ENCODE data around the gene PHETA1. TPM values are rescaled to one million over a fixed set of nuclear protein-coding genes. Genes with fewer than 3 reads are reported as not detected.

Gene PHETA1
- total and polyA plus RNA-seq, 10 of the 15 experiments (the other 5 are each of a cell fraction or from before 2014, with no cell fraction given): 0.02 to 1.3 (median 0.51) TPM; not detected in 1

DNA sequence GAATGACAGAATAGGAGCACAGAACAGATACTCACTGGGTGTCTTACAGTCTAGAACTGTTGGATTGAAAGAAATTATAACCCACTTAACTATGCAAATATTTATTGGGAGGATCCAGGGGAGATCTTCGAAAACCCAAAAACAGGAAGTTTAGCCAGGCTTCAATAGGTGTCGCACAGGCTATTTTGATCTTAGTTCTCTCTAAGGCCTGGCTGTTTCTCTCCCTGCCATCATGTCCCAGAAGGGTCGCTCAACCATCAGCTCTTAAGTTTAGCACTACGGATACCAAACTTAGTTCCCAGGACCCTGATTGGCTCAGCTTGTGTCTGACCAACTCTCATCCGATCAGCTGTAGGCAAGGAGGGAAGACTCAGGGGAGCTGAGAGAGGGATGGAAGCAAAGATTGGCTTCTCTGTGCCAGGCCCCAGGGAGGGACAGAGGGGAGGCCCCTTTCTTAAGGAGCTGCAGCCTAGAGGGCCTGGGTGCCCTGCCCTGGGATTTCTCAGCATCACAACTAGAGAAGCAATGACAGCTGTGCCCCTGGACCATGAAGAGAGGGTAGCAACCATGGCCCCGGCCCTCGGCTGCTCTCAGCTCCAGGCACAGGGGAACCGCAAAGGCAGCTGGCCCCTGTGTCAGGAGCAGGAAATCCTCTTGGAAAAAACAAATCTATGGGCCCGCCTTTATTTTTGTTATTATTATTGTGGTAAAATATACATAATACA, 13.5 kb downstream of the PHETA1 start:
- RAD21 ChIA-PET (ENCODE audit: unreplicated experiment): no interaction called here
- Histone ChIP-seq H3K36me3 (ENCODE audit: control insufficient read depth in 2 of 2, insufficient read depth in 2 of 2, low read length in 1 of 2) (no peaks in the 10 kb centered on the region), H3K4me1 (ENCODE audit: control insufficient read depth, insufficient read depth, low read length) (peaks cover 7% of the 10 kb centered on the region), H3K9me3 (replicated peaks; ENCODE audit: control insufficient read depth, insufficient read depth, low read length) (no peaks in the 10 kb centered on the region), H3K4me2 (ENCODE audit: control insufficient read depth, insufficient read depth) (no peak overlapping the region), H3K9ac (ENCODE audit: control insufficient read depth, insufficient read depth, low read length) (no peak overlapping the region), H3K27ac (ENCODE audit: control insufficient read depth, insufficient read depth) (no peak overlapping the region), H3K4me3 (no peak overlapping the region), H4K20me1 (ENCODE audit: control insufficient read depth, insufficient read depth) (no peaks in the 10 kb centered on the region), H3K27me3 (replicated peaks in 1 of 2; ENCODE audit: control insufficient read depth in 2 of 2, insufficient read depth in 2 of 2, low read length in 1 of 2) (no peaks in the 10 kb centered on the region), H3K79me2 (ENCODE audit: control insufficient read depth, insufficient read depth, low read length) (no peaks in the 10 kb centered on the region), H2AFZ (ENCODE audit: control insufficient read depth, low read depth, low read length) (peak overlapping the region; percentile 47)
- ATAC-seq (peak; percentile 47; the same call in 2 of the 3 replicates), FAIRE-seq (peak; percentile 70), DNase-seq (ENCODE audit: low read depth, low spot score) (no peak)
- 15% methylated on average over 9 of the region's 9 CpGs for WGBS (ENCODE audit: insufficient coverage, insufficient replicate concordance, low lambda C conversion rate, missing lambda C conversion rate)
- POLR2A ChIA-PET: no interaction called here
- CTCF ChIA-PET: no interaction called here
- in situ Hi-C loops (cut with MboI): no loop called here
- no TSS peak for BruUV-seq (replicated peaks)
- intact Hi-C loops (cut with micrococcal nuclease; ENCODE audit: unreplicated experiment): no loop called here
- SMC1A ChIA-PET (ENCODE audit: uncharacterized antibody, unreplicated experiment): no interaction called here
- TF ChIP-seq, protein P1, sequence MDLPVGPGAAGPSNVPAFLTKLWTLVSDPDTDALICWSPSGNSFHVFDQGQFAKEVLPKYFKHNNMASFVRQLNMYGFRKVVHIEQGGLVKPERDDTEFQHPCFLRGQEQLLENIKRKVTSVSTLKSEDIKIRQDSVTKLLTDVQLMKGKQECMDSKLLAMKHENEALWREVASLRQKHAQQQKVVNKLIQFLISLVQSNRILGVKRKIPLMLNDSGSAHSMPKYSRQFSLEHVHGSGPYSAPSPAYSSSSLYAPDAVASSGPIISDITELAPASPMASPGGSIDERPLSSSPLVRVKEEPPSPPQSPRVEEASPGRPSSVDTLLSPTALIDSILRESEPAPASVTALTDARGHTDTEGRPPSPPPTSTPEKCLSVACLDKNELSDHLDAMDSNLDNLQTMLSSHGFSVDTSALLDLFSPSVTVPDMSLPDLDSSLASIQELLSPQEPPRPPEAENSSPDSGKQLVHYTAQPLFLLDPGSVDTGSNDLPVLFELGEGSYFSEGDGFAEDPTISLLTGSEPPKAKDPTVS (IDR thresholded peaks at IDR 0.05; ENCODE audit: low read depth, low read length): no peak
- TF ChIP-seq, protein P2, sequence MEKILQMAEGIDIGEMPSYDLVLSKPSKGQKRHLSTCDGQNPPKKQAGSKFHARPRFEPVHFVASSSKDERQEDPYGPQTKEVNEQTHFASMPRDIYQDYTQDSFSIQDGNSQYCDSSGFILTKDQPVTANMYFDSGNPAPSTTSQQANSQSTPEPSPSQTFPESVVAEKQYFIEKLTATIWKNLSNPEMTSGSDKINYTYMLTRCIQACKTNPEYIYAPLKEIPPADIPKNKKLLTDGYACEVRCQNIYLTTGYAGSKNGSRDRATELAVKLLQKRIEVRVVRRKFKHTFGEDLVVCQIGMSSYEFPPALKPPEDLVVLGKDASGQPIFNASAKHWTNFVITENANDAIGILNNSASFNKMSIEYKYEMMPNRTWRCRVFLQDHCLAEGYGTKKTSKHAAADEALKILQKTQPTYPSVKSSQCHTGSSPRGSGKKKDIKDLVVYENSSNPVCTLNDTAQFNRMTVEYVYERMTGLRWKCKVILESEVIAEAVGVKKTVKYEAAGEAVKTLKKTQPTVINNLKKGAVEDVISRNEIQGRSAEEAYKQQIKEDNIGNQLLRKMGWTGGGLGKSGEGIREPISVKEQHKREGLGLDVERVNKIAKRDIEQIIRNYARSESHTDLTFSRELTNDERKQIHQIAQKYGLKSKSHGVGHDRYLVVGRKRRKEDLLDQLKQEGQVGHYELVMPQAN (conservative IDR thresholded peaks at IDR 0.05): no peak
- TF ChIP-seq EED (IDR thresholded peaks at IDR 0.05; ENCODE audit: low read depth) (no peak), NFYA (IDR thresholded peaks at IDR 0.05; ENCODE audit: borderline replicate concordance, low read depth, low read length) (no peak), IKZF1 (conservative IDR thresholded peaks at IDR 0.05) (no peak), ZNF274 (IDR thresholded peaks at IDR 0.05; ENCODE audit: insufficient read depth, insufficient read length) (no peak), STAT1 (conservative IDR thresholded peaks at IDR 0.05) (no peak)
- TF ChIP-seq, protein P3, sequence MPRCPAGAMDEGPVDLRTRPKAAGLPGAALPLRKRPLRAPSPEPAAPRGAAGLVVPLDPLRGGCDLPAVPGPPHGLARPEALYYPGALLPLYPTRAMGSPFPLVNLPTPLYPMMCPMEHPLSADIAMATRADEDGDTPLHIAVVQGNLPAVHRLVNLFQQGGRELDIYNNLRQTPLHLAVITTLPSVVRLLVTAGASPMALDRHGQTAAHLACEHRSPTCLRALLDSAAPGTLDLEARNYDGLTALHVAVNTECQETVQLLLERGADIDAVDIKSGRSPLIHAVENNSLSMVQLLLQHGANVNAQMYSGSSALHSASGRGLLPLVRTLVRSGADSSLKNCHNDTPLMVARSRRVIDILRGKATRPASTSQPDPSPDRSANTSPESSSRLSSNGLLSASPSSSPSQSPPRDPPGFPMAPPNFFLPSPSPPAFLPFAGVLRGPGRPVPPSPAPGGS (IDR thresholded peaks at IDR 0.05; ENCODE audit: borderline replicate concordance, insufficient read depth, low read depth, low read length, poor library complexity, severe bottlenecking): no peak
- TF ChIP-seq, protein P4, sequence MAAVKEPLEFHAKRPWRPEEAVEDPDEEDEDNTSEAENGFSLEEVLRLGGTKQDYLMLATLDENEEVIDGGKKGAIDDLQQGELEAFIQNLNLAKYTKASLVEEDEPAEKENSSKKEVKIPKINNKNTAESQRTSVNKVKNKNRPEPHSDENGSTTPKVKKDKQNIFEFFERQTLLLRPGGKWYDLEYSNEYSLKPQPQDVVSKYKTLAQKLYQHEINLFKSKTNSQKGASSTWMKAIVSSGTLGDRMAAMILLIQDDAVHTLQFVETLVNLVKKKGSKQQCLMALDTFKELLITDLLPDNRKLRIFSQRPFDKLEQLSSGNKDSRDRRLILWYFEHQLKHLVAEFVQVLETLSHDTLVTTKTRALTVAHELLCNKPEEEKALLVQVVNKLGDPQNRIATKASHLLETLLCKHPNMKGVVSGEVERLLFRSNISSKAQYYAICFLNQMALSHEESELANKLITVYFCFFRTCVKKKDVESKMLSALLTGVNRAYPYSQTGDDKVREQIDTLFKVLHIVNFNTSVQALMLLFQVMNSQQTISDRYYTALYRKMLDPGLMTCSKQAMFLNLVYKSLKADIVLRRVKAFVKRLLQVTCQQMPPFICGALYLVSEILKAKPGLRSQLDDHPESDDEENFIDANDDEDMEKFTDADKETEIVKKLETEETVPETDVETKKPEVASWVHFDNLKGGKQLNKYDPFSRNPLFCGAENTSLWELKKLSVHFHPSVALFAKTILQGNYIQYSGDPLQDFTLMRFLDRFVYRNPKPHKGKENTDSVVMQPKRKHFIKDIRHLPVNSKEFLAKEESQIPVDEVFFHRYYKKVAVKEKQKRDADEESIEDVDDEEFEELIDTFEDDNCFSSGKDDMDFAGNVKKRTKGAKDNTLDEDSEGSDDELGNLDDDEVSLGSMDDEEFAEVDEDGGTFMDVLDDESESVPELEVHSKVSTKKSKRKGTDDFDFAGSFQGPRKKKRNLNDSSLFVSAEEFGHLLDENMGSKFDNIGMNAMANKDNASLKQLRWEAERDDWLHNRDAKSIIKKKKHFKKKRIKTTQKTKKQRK (IDR thresholded peaks at IDR 0.05; ENCODE audit: low read depth, low read length): no peak
- TF ChIP-seq, protein P5, sequence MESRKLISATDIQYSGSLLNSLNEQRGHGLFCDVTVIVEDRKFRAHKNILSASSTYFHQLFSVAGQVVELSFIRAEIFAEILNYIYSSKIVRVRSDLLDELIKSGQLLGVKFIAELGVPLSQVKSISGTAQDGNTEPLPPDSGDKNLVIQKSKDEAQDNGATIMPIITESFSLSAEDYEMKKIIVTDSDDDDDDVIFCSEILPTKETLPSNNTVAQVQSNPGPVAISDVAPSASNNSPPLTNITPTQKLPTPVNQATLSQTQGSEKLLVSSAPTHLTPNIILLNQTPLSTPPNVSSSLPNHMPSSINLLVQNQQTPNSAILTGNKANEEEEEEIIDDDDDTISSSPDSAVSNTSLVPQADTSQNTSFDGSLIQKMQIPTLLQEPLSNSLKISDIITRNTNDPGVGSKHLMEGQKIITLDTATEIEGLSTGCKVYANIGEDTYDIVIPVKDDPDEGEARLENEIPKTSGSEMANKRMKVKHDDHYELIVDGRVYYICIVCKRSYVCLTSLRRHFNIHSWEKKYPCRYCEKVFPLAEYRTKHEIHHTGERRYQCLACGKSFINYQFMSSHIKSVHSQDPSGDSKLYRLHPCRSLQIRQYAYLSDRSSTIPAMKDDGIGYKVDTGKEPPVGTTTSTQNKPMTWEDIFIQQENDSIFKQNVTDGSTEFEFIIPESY (IDR thresholded peaks at IDR 0.05): no peak
- TF ChIP-seq, protein P6, sequence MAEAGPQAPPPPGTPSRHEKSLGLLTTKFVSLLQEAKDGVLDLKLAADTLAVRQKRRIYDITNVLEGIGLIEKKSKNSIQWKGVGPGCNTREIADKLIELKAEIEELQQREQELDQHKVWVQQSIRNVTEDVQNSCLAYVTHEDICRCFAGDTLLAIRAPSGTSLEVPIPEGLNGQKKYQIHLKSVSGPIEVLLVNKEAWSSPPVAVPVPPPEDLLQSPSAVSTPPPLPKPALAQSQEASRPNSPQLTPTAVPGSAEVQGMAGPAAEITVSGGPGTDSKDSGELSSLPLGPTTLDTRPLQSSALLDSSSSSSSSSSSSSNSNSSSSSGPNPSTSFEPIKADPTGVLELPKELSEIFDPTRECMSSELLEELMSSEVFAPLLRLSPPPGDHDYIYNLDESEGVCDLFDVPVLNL (IDR thresholded peaks at IDR 0.05; ENCODE audit: low read depth, low read length): no peak

All from GM12878 (cell line).